LHCN-M2 (cell line): ENCODE data around the gene ITGAX. TPM values are rescaled to one million over a fixed set of nuclear protein-coding genes. Genes with fewer than 3 reads are reported as not detected.
"Not testable (repeated sequence)": the region's sequence is repeated elsewhere in the genome, so short reads cannot be mapped to it uniquely, and the experiment has no call there.

Source experiments
- DNase-seq: peaks from one replicate; pipeline ENCODE4 v3.0.0-alpha.2; 2012; ENCODE audit warnings: low read depth
- polyA plus RNA-seq: library from polyadenylated mRNA; unstranded; fragments of >200 nt; gene quantifications from one replicate; pipeline ENCODE4 v1.2.1, GENCODE V29; 2012; ENCODE audit warnings: missing spikeins
- total RNA-seq: library from RNA; depleted of rRNA; stranded (reverse); fragments of >200 nt; gene quantifications from 2 replicates; pipeline ENCODE4 v1.2.3, GENCODE V29; 2014; rRNA removed

ITGAX gene
- total RNA-seq = not detected in 2 replicates
- not detected for polyA plus RNA-seq

GRCh38 chr16:31354394-31355291 is at the start of gene ITGAX:
Gene ITGAX, plus strand, starts transcription at chr16:31355176. Its CDS starts 79 bp downstream, at chr16:31355255.
- peak; percentile 34 for DNase-seq

GRCh38 chr16:31305219-31305618 is 49.8 kb upstream of the ITGAX start:
- no peak for DNase-seq

- not testable (repeated sequence) for DNase-seq
These were observed 46.6 kb upstream of the ITGAX start for GRCh38 chr16:31308381-31308780.

- DNase-seq = no peak
These were observed 32.5 kb upstream of the ITGAX start for GRCh38 chr16:31322500-31322899.

GRCh38 chr16:31323959-31324629 is 30.9 kb upstream of the ITGAX start:
- DNase-seq = no peak

GRCh38 chr16:31325171-31325570 is 29.8 kb upstream of the ITGAX start:
- DNase-seq = no peak

- no peak for DNase-seq
These were observed 27.2 kb upstream of the ITGAX start for GRCh38 chr16:31327646-31328225.

- no peak for DNase-seq
These were observed 26.5 kb upstream of the ITGAX start for GRCh38 chr16:31328322-31329052.

GRCh38 chr16:31329671-31330552 is 25.1 kb upstream of the ITGAX start:
- DNase-seq = no peak

GRCh38 chr16:31330553-31330890 is 24.5 kb upstream of the ITGAX start:
- no peak for DNase-seq

- DNase-seq = no peak
These were observed 23.7 kb upstream of the ITGAX start for GRCh38 chr16:31331141-31331764.

- no peak for DNase-seq
These were observed 23.1 kb upstream of the ITGAX start for GRCh38 chr16:31331807-31332301.

GRCh38 chr16:31332544-31332943 is 22.4 kb upstream of the ITGAX start:
- no peak for DNase-seq

- DNase-seq = no peak
These were observed 21.0 kb upstream of the ITGAX start for GRCh38 chr16:31333686-31334649.

- no peak for DNase-seq
These were observed 20.0 kb upstream of the ITGAX start for GRCh38 chr16:31334934-31335333.

- no peak for DNase-seq
These were observed 19.5 kb upstream of the ITGAX start for GRCh38 chr16:31335431-31335830.

GRCh38 chr16:31338166-31338685 is 16.8 kb upstream of the ITGAX start:
- not testable (repeated sequence) for DNase-seq

GRCh38 chr16:31344712-31345111 is 10.3 kb upstream of the ITGAX start:
- DNase-seq = no peak

- DNase-seq = no peak
These were observed 7.5 kb upstream of the ITGAX start for GRCh38 chr16:31347445-31347844.
